MM.1S (cell line): ENCODE measurements around the gene DBN1.

Source experiments
- DNase-seq: peaks from one replicate; pipeline ENCODE4 v3.0.0-alpha.2; 2015
- H2AFZ ChIP-seq: fragments of 300-600 bp; sonication (generic); 2 replicates; pipeline ENCODE4 v1.6.0; 2016; ENCODE audit warnings: antibody characterized with exemption, low read length
- H3F3A ChIP-seq: fragments of 300-600 bp; sonication (generic); 2 replicates; pipeline ENCODE4 v1.6.1; 2016; ENCODE audit warnings: mild to moderate bottlenecking, antibody characterized with exemption, low read length, moderate library complexity, mixed read lengths; ENCODE audit not compliant: insufficient read depth
- H3K27ac ChIP-seq: fragments of 300-600 bp; sonication (generic); 2 replicates; pipeline ENCODE4 v1.5.1; 2016; ENCODE audit warnings: mild to moderate bottlenecking, low read length
- H3K27me3 ChIP-seq: fragments of 300-600 bp; sonication (generic); replicated peaks from 2 replicates; pipeline ENCODE4 v1.6.0; 2016; ENCODE audit warnings: low read length; ENCODE audit not compliant: insufficient read depth
- H3K36me3 ChIP-seq: fragments of 300-600 bp; sonication (generic); replicated peaks from 2 replicates; pipeline ENCODE4 v1.6.1; 2016; ENCODE audit warnings: mild to moderate bottlenecking, low read length, mixed read lengths; ENCODE audit not compliant: insufficient read depth
- H3K4me1 ChIP-seq: fragments of 300-600 bp; sonication (generic); 2 replicates; pipeline ENCODE4 v1.6.1; 2016; ENCODE audit warnings: low read length, mixed read lengths
- H3K4me2 ChIP-seq: fragments of 300-600 bp; sonication (generic); 2 replicates; pipeline ENCODE4 v1.6.0; 2016; ENCODE audit warnings: low read depth, low read length
- H3K4me3 ChIP-seq: fragments of 300-600 bp; sonication (generic); 2 replicates; pipeline ENCODE4 v1.5.1; 2016; ENCODE audit warnings: low read length, mixed read lengths
- H3K79me2 ChIP-seq: fragments of 300-600 bp; sonication (generic); 2 replicates; pipeline ENCODE4 v1.6.1; 2016; ENCODE audit warnings: mixed run types, low read length, mixed read lengths
- H3K9ac ChIP-seq: fragments of 300-600 bp; sonication (generic); 2 replicates; pipeline ENCODE4 v1.6.1; 2016; ENCODE audit warnings: low read length, mixed read lengths
- H3K9me2 ChIP-seq: fragments of 300-600 bp; sonication (generic); replicated peaks from 2 replicates; pipeline ENCODE4 v1.6.1; 2016; ENCODE audit warnings: mild to moderate bottlenecking, low read length, mixed read lengths; ENCODE audit not compliant: insufficient read depth
- H3K9me3 ChIP-seq: fragments of 300-600 bp; sonication (generic); replicated peaks from 2 replicates; pipeline ENCODE4 v1.6.1; 2016; ENCODE audit warnings: mild to moderate bottlenecking, low read length, mixed read lengths; ENCODE audit not compliant: insufficient read depth
- H4K20me1 ChIP-seq: fragments of 300-600 bp; sonication (generic); 2 replicates; pipeline ENCODE4 v1.6.1; 2016; ENCODE audit warnings: mild to moderate bottlenecking, low read length, moderate library complexity, mixed read lengths; ENCODE audit not compliant: insufficient read depth
- CTCF ChIP-seq: fragments of 300-600 bp; sonication (generic); IDR thresholded peaks from 2 replicates; pipeline ENCODE4 v1.5.1; 2016; ENCODE audit warnings: antibody characterized with exemption, low read length, mixed read lengths
- EZH2 ChIP-seq: fragments of 300-600 bp; sonication (generic); optimal IDR thresholded peaks from 2 replicates; pipeline ENCODE3; 2017; ENCODE audit warnings: low read depth, mild to moderate bottlenecking, antibody characterized with exemption, low read length, mixed read lengths
- EZH2phosphoT487 ChIP-seq: fragments of 300-600 bp; sonication (generic); IDR thresholded peaks from 2 replicates; pipeline ENCODE4 v1.6.1; 2018; ENCODE audit warnings: antibody characterized with exemption, low read length

DBN1 gene

GRCh38 chr5:177425801-177426565 lies 47.5 kb downstream of the DBN1 start:
- Histone ChIP-seq H3K4me1 (peaks cover 41% of the 10 kb centered on the region), H3K27me3 (no peaks in the 10 kb centered on the region), H3K36me3 (0 out of 2 replicates have a peak, but pooled peaks cover 4% of the 10 kb centered on the region), H3F3A (peaks cover 47% of the 10 kb centered on the region), H3K9me2 (no peaks in the 10 kb centered on the region), H3K9me3 (no peaks in the 10 kb centered on the region), H2AFZ (peak overlapping the region; percentile 69), H3K27ac (peak overlapping the region; percentile 79), H3K79me2 (peaks cover 43% of the 10 kb centered on the region), H4K20me1 (no peaks in the 10 kb centered on the region), H3K9ac (peak overlapping the region; percentile 72), H3K4me2 (peak overlapping the region; percentile 98), H3K4me3 (peak overlapping the region; percentile 66)
- DNase-seq = peak; percentile 100
- TF ChIP-seq EZH2phosphoT487 (no peak), CTCF (no peak)

GRCh38 chr5:177425196-177425800 lies 48.1 kb downstream of the DBN1 start:
- TF ChIP-seq EZH2 (no peak), CTCF (no peak), EZH2phosphoT487 (no peak)
- Histone ChIP-seq H3K9ac (peak overlapping the region; percentile 72), H3K9me2 (no peaks in the 10 kb centered on the region), H3K9me3 (no peaks in the 10 kb centered on the region), H3K4me2 (peak overlapping the region; percentile 98), H3K4me1 (peaks cover 34% of the 10 kb centered on the region), H3K27me3 (no peaks in the 10 kb centered on the region), H2AFZ (peak overlapping the region; percentile 69), H3K4me3 (peak overlapping the region; percentile 66), H3K27ac (peak overlapping the region; percentile 79), H4K20me1 (no peaks in the 10 kb centered on the region), H3F3A (peaks cover 40% of the 10 kb centered on the region), H3K79me2 (peaks cover 36% of the 10 kb centered on the region), H3K36me3 (0 out of 2 replicates have a peak, but pooled peaks cover under 1% of the 10 kb centered on the region)
- DNase-seq = no peak

- Histone ChIP-seq H3K36me3 (no peaks in the 10 kb centered on the region), H3K79me2 (peaks cover 20% of the 10 kb centered on the region), H3K9ac (no peak overlapping the region), H3K4me3 (no peak overlapping the region), H4K20me1 (no peaks in the 10 kb centered on the region), H3K27ac (no peak overlapping the region), H3K4me1 (peaks cover 18% of the 10 kb centered on the region), H3K9me2 (no peaks in the 10 kb centered on the region), H3K9me3 (no peaks in the 10 kb centered on the region), H3K4me2 (no peak overlapping the region), H2AFZ (no peak overlapping the region), H3F3A (peaks cover 23% of the 10 kb centered on the region), H3K27me3 (no peaks in the 10 kb centered on the region)
- TF ChIP-seq EZH2 (no peak), EZH2phosphoT487 (no peak), CTCF (no peak)
- no peak for DNase-seq
Measured at GRCh38 chr5:177423671-177424070, 49.8 kb downstream of the DBN1 start.
